SU-DHL-6 (cell line): ENCODE data around the gene LRCH1.

ENCODE experiments used
- H2AFZ ChIP-seq: fragments of 200-600 bp; sonication (generic); 2 replicates; pipeline ENCODE4 v1.6.1; 2014; ENCODE audit warnings: low read depth, mild to moderate bottlenecking, moderate library complexity, mixed read lengths, antibody characterized with exemption, low read length; ENCODE audit not compliant: severe bottlenecking
- H3F3A ChIP-seq: fragments of 200-600 bp; shearing (Covaris generic); 2 replicates; pipeline ENCODE4 v1.6.0; 2016; ENCODE audit warnings: antibody characterized with exemption, mild to moderate bottlenecking; ENCODE audit not compliant: insufficient read depth
- H3K27ac ChIP-seq: fragments of 200-600 bp; sonication (generic); 2 replicates; pipeline ENCODE4 v1.5.1; 2016; ENCODE audit warnings: low read depth, mild to moderate bottlenecking, low read length, moderate library complexity, mixed read lengths
- H3K27me3 ChIP-seq: fragments of 200-600 bp; sonication (generic), shearing (Covaris generic); 2 replicates; pipeline ENCODE4 v1.6.0; 2014; ENCODE audit warnings: mild to moderate bottlenecking, low read length
- H3K36me3 ChIP-seq: fragments of 200-600 bp; sonication (generic); 2 replicates; pipeline ENCODE4 v1.6.1; 2014; ENCODE audit warnings: mild to moderate bottlenecking, low read length, mixed read lengths
- H3K4me2 ChIP-seq: fragments of 300-600, 200-600 bp; shearing (Covaris generic), sonication (generic); 2 replicates; pipeline ENCODE4 v1.6.0; 2014; ENCODE audit warnings: low read length, low read depth, mild to moderate bottlenecking; ENCODE audit not compliant: poor library complexity, severe bottlenecking
- H3K4me3 ChIP-seq: fragments of 200-600 bp; sonication (generic); 2 replicates; pipeline ENCODE4 v1.5.1; 2014; ENCODE audit warnings: antibody characterized with exemption, low read length, mild to moderate bottlenecking, mixed read lengths; ENCODE audit not compliant: insufficient read depth, poor library complexity, severe bottlenecking
- H3K79me2 ChIP-seq: fragments of 200-600 bp; sonication (generic); 2 replicates; pipeline ENCODE4 v1.6.1; 2014; ENCODE audit warnings: mild to moderate bottlenecking, low read length, moderate library complexity; ENCODE audit not compliant: insufficient read depth
- H3K9ac ChIP-seq: fragments of 200-600 bp; sonication (generic); 2 replicates; pipeline ENCODE4 v1.7.0; 2014; ENCODE audit warnings: mild to moderate bottlenecking, low read length
- H3K9me2 ChIP-seq: fragments of 200-600 bp; sonication (generic); replicated peaks from 2 replicates; pipeline ENCODE4 v1.6.1; 2014; ENCODE audit warnings: low read length; ENCODE audit not compliant: insufficient read depth
- H3K9me3 ChIP-seq: fragments of 200-600 bp; sonication (generic); 2 replicates; pipeline ENCODE4 v1.6.1; 2014; ENCODE audit warnings: low read length, mixed read lengths; ENCODE audit not compliant: insufficient read depth
- H4K20me1 ChIP-seq: fragments of 200-600 bp; sonication (generic); 2 replicates; pipeline ENCODE4 v1.6.1; 2014; ENCODE audit warnings: low read depth, mild to moderate bottlenecking, antibody characterized with exemption, low read length, moderate library complexity, mixed read lengths
- EZH2phosphoT487 ChIP-seq: fragments of 200-600 bp; sonication (generic), shearing (Covaris generic); conservative IDR thresholded peaks from 2 replicates; pipeline ENCODE4 v1.6.1; 2018; ENCODE audit warnings: mild to moderate bottlenecking, antibody characterized with exemption, low read length, moderate library complexity, mixed read lengths
- TF ChIP-seq, protein P1 (sequence below): fragments of 200-600 bp; sonication (generic); IDR thresholded peaks from one replicate; pipeline ENCODE4 v1.5.1; 2017; ENCODE audit warnings: antibody characterized with exemption, mild to moderate bottlenecking, low read length, moderate library complexity; ENCODE audit not compliant: insufficient read depth, poor library complexity, severe bottlenecking

Gene LRCH1

DNA sequence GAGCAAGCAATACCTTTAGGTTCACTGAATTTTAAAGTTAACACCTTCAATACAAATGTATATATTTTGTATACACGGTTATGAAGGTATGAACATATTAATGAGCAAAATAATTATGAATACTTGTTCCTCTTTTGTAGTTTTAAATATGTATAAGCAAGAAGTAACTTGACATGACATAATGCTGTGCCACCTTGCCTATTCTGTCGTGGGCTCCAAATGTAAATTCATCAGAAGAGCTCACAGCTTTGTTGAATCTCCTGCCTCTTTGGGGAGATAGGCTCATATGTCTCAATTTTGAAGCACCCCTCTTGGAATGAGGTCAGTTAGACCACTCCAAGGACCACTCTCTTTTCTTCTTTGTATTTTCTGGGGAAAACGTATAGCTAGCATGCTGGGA is 59.3 kb downstream of the LRCH1 start:
- Histone ChIP-seq H2AFZ (no peak overlapping the region), H3K4me3 (no peak overlapping the region), H3K27ac (no peak overlapping the region), H3K4me2 (no peak overlapping the region), H3K36me3 (no peaks in the 10 kb centered on the region), H4K20me1 (peaks cover 3% of the 10 kb centered on the region; the same call in 1 of the 2 replicates), H3K9ac (no peak overlapping the region), H3K9me3 (no peaks in the 10 kb centered on the region), H3F3A (0 out of 2 replicates have a peak, but pooled peaks cover 3% of the 10 kb centered on the region), H3K9me2 (no peaks in the 10 kb centered on the region), H3K27me3 (no peaks in the 10 kb centered on the region), H3K79me2 (peaks cover 81% of the 10 kb centered on the region)
- TF ChIP-seq, protein P1, sequence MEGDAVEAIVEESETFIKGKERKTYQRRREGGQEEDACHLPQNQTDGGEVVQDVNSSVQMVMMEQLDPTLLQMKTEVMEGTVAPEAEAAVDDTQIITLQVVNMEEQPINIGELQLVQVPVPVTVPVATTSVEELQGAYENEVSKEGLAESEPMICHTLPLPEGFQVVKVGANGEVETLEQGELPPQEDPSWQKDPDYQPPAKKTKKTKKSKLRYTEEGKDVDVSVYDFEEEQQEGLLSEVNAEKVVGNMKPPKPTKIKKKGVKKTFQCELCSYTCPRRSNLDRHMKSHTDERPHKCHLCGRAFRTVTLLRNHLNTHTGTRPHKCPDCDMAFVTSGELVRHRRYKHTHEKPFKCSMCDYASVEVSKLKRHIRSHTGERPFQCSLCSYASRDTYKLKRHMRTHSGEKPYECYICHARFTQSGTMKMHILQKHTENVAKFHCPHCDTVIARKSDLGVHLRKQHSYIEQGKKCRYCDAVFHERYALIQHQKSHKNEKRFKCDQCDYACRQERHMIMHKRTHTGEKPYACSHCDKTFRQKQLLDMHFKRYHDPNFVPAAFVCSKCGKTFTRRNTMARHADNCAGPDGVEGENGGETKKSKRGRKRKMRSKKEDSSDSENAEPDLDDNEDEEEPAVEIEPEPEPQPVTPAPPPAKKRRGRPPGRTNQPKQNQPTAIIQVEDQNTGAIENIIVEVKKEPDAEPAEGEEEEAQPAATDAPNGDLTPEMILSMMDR = no peak
- TF ChIP-seq EZH2phosphoT487 = no peak

DNA sequence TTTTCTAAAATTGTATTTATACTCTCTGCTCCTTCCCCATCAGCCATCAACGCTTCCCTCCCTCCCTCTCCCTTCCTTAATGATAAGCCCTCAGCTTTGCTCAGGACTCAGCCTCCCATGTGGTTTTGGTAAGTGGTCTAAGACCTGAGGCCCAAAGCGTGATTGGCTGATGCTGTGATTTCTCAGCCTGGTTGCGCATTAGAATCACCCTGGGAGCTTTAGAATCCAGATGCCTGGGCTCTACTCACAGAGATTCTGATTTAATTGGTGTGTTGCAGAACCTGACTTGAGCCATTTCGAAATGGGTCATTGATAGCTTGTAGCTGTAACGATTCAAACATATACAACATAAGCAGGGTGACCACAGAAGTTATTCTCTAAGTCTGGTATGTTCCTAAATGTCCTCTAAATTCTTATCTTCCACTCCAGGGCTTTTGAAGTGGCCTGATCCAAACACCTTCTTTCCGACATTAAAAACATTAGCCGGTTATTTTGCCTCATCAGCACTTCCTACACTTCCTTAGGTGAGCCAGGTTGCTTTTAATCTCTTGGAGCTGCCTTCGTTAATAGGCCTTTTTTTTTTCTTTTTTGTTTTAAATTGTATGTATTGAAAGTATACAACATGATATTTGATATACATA is 60.6 kb downstream of the LRCH1 start:
- Histone ChIP-seq H3K4me2 (no peak overlapping the region), H3K79me2 (peaks cover 81% of the 10 kb centered on the region), H3F3A (no peaks in the 10 kb centered on the region), H3K27ac (no peak overlapping the region), H3K27me3 (no peaks in the 10 kb centered on the region), H2AFZ (no peak overlapping the region), H3K9me3 (no peaks in the 10 kb centered on the region), H3K9me2 (no peaks in the 10 kb centered on the region), H3K4me3 (no peak overlapping the region), H3K36me3 (no peaks in the 10 kb centered on the region), H4K20me1 (no peaks in the 10 kb centered on the region; the same call in 1 of the 2 replicates), H3K9ac (no peak overlapping the region)
- TF ChIP-seq, protein P1 = no peak
- TF ChIP-seq EZH2phosphoT487 = no peak

DNA sequence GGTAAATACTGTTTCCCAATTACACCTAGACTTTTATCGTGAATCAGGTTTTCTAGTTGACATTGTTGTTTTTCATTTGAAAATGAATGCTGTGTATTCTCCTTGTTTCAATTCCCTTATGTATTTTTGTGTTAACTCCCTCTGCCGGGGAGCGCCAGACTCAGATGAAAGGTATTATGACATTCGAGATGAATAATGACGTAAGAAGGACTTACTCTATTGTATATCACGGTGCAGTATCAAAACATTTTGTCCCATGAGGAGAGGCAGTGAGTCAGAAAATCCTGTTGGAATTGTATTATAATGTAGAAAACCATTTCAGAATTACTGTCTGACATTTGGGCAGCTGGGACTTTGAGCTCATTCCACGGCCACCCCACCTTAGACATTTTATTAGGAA is 61.6 kb downstream of the LRCH1 start:
- peaks cover 80% of the 10 kb centered on the region for H3K79me2 ChIP-seq
- H3K9ac ChIP-seq = no peak overlapping the region
- H3K36me3 ChIP-seq = no peaks in the 10 kb centered on the region
- H3K27me3 ChIP-seq = no peaks in the 10 kb centered on the region
- H3K9me2 ChIP-seq = no peaks in the 10 kb centered on the region
- no peak overlapping the region for H3K4me3 ChIP-seq
- no peaks in the 10 kb centered on the region for H3K9me3 ChIP-seq
- no peaks in the 10 kb centered on the region for H3F3A ChIP-seq
- no peak overlapping the region for H3K4me2 ChIP-seq
- no peaks in the 10 kb centered on the region; the same call in 1 of the 2 replicates for H4K20me1 ChIP-seq
- H3K27ac ChIP-seq = no peak overlapping the region
- TF ChIP-seq EZH2phosphoT487 = no peak
- TF ChIP-seq, protein P1 = no peak
- H2AFZ ChIP-seq = no peak overlapping the region
